Lung microvascular endothelial cell (primary cell): Measurements from ENCODE around the gene ZNF804A. TPM values are rescaled to one million over a fixed set of nuclear protein-coding genes. Genes with fewer than 3 reads are reported as not detected.
A peak's percentile ranks its signal among the peaks of the same experiment; 100 is the strongest.

Experiments
- DNase-seq, 2 donors: peaks; one replicate each; pipeline versions ENCODE4 v3.0.0 to v3.0.0-alpha.2; 2010; ENCODE audit warnings: low read depth in 2 of 2
- total RNA-seq: library from RNA; depleted of rRNA; stranded (reverse); fragments of >200 nt; gene quantifications from 2 replicates; pipeline ENCODE4 v1.2.1, GENCODE V29; 2014

Gene ZNF804A
- under 0.01 TPM in 1 of 2 replicates, not detected in the other for total RNA-seq

GRCh38 chr2:184598316-184599053 is at the start of gene ZNF804A:
Gene ZNF804A (plus strand): TSS chr2:184598529. CDS start chr2:184598960, 431 bp downstream.
- peak; percentile 3 to 33 for DNase-seq

GRCh38 chr2:184549153-184549552 is 49.2 kb upstream of the ZNF804A start:
- DNase-seq: no peak

DNA sequence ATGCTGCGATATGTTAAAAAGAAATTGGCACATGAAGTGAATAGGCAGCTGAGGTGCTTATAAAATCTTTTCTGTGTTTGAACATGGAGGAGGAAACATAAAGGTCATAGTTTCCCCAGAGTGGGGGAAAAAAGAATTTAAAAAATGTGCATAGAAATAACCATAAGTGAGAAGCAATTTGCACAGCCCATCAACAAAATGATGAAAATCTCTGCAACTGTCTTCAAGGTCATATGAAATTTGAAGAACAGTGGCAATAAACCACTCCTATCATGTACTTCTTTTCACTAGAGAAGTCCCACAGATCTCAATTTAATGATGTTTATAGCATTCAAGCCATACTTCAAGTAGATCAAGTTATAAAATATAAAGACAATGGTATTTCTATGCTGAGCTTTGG is 46.7 kb upstream of the ZNF804A start:
- DNase-seq: no peak

DNA sequence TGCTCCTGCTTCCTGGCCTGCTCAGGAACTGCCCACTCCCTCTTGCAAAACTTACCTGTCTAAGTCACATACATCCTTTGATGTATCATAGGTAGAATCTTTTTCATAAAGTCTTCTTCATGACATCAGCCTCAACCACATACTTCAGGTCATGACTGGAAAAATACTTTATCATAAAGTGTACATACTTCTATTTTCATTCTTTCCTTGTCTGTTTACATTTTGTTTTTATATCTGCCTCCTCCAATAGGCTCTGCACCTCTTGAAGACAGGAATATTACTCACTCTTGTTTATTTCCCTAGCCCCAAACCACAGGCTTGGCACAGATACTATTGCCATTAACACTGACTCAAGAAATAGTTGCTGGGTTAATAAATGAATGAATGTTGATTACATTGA is 43.6 kb upstream of the ZNF804A start:
- DNase-seq: no peak

GRCh38 chr2:184555352-184555751 is 43.0 kb upstream of the ZNF804A start:
- DNase-seq: no peak

- no peak for DNase-seq
These were observed 41.7 kb upstream of the ZNF804A start for GRCh38 chr2:184556639-184557038.

DNA sequence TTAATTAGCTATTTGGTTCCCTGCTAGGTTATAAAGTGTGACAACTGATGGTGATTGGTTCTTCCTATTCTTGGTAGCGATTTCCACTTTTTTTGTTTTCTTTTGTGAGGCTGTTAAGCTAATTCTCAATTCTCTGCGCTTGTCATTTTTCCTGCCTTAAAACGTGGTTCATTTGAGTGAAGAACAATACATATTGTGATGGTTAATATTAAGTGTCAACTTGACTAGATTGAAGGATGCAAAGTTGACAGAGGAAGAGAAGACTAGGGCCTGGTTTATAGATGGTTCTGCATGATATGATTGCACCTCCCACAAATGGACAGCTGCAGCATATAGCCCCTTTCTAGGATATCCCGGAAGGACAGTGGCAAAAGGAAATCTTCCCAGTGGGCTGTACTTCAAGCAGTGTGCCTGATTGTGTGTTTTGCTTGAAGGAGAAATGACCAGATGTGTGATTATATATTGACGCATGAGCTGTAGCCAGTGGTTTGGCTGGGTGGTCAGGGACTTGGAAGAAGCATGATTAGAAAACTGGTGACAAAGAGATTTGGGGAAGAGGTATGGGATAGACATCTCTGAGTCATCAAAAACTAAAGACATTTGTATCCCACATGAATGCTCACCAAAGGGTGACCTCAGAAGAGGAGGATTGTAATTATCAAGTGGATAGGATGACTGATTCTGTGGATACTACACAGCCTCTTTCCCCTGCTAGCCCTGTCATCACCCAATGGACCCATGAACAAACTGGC is 39.4 kb upstream of the ZNF804A start:
- DNase-seq: no peak

DNA sequence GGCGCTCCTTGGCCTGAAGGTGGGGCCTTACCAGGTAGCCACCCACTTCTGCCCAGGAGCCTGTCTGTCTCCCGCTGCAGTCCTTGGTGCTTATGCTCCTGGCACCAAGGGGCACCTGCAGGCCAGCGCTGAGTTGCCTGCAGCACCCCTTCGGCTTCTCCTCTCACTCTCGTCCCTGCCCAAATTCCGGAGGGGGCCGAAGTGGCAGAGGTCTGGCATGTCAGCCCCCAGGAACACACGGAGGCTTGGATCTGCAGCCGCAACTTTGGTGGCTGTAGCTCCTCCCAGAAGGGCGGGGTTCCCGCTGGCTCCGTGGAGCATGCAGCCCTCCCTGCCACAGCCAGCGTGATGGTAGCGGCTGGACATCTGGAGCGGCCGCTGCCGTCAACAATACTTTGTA is 37.7 kb upstream of the ZNF804A start:
- DNase-seq: no peak

- no peak for DNase-seq
These were observed 35.8 kb upstream of the ZNF804A start for GRCh38 chr2:184562532-184562931.

DNA sequence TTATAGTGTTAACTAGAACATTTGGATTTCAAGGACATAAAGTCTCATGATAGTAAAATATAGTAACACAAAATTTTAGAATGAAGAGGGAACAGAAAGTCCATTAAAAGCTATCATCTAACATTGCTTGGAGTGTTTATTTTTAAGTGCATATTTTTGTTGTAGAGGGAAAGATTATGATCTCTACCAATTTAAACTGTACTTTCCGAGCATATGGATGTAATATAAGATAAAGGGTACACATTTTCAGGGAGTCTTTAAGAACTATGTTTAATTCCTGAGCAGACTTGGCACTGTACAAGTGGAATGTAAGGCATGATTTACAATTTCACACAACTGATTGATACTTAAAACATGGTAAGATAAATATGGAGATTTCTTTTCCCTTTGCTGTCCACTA is 34.2 kb upstream of the ZNF804A start:
- DNase-seq: no peak

DNA sequence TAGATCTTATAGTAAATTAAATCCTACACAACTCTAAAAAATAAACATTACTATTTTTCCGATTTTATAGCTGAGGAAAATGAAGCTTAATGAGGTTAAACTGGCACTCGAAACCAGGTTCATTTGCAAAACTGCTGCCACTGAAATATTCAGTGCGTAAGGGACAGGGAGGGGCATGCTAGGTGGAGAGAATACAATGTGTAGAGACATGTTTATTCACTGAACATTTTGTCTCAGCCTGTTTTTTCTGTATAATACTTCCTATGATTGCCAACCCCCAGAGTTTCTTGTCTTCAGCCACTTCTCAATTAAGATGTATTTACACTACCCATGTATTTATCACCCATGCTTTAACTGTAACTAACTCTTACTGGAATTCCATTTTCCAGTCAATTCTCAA is 31.6 kb upstream of the ZNF804A start:
- DNase-seq: no peak

DNA sequence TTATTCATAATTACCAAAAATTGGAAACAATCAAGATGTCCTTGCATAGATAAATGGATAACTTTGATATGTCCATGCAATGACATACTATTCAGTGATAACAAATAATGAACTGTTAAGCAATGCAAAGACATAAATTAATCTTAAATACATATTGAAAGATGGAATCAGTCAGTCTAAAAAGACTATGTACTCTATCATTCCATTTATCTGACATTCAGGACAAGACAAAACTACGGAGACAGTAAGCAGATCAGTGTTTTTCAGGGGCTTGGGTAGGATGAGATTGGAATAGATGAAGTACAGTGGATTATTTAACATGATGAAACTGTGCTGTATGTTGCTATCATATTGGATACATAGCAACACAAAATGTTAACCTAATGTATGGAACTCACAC is 21.3 kb upstream of the ZNF804A start:
- DNase-seq: no peak

GRCh38 chr2:184577743-184578142 is 20.6 kb upstream of the ZNF804A start:
- DNase-seq: no peak

GRCh38 chr2:184579226-184579625 is 19.1 kb upstream of the ZNF804A start:
- no peak for DNase-seq

- no peak for DNase-seq
These were observed 16.9 kb upstream of the ZNF804A start for GRCh38 chr2:184581391-184581790.

- DNase-seq: no peak
These were observed 9.1 kb upstream of the ZNF804A start for GRCh38 chr2:184589261-184589660.

GRCh38 chr2:184596819-184597411 is 1.4 kb upstream of the ZNF804A start:
- peak in 1 of 2 donors; percentile 4 for DNase-seq

- DNase-seq: peak; percentile 3 to 5
These were observed 748 bp upstream of the ZNF804A start for GRCh38 chr2:184597571-184597991.

DNA sequence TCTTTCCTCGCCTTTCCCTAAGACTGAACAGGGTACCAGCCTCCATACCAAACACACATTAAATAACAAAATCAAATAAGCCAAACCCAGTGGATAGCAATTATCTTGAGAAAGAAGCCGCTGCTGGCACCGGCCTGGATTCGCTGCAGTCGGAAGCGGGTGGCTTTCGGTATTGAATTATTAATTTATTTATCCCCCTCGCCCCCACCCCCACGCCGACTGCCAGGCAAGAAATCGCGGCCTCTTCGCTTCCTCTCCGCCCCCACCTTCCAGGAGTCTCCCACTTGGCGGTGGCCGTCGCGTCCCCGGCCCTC is 370 bp upstream of the ZNF804A start:
- DNase-seq: peak in 1 of 2 donors; percentile 2

GRCh38 chr2:184599054-184599871 is 934 bp downstream of the ZNF804A start:
- no peak for DNase-seq

GRCh38 chr2:184599872-184600222 is 1.5 kb downstream of the ZNF804A start:
- no peak for DNase-seq

DNA sequence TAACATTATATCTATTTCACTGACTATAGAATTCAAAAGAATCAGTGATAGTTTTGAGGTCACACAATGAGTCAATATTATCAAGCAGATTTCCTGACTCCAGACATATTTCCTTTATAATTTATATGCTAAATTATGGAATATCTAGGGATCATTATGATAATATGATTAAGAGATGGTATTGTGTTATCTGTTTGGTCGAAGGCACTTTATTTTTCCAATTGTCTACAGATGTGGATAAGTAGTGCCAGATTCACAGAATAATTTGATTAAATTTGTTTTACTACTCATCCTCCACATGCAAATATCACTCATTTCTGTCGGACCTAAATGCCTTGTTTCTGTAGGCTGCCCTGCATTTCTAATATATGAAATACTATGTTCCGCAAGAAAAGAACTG is 4.4 kb downstream of the ZNF804A start:
- no peak for DNase-seq
